Stimulated activated CD4-positive, alpha-beta T cell treated with anti-CD3 and anti-CD28 coated beads, Interleukin-2, amount 100 ng/mL, for 24 hours (primary cell): ENCODE data around the gene GMDS.

Experiments
- DNase-seq, 2 donors: peaks; one replicate each; pipeline ENCODE4 v3.0.0-alpha.2; 2020

Gene GMDS

DNA sequence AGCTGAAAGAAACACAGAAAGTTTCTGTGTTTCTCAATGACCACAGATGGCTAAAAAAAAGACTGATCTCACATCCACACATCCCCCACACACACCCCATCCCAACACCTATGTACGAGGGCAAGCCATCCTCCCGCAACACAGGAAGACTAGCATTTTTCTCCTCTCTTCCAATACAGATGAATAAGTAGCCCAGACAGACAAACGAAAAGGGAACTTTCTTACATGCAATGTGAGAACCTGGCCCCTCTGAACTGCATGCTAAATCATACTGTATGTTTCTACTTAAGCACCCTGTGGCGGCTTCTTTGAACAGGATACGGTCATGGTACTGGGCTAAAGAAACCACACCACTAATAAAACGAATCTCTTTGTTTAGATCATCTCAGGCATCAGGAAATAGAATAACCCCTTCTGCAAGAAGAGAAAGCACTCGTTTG, 116.2 kb downstream of the GMDS start:
- DNase-seq, result no peak

DNA sequence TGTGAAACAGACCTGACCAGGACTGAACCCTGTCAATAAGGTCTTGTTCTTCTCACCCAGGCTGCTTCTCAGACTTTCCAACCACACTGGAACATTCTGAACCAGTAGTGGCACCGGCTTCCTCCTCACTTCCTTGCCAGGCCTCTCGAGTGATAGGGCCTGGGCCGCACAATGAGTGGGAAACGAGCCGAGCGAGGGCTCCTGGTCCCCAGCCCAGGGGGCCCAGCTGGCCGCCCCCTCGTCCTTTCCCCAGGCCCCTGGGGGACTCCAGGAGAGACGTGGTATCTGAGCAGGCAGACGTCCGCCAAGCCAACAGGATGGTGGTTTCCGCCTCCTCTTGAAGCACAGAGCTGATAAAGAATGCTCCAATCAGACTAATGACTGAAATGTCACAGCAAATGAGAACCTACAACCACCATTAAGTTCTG, 117.9 kb downstream of the GMDS start:
- DNase-seq, result peak; percentile 49 to 59

DNA sequence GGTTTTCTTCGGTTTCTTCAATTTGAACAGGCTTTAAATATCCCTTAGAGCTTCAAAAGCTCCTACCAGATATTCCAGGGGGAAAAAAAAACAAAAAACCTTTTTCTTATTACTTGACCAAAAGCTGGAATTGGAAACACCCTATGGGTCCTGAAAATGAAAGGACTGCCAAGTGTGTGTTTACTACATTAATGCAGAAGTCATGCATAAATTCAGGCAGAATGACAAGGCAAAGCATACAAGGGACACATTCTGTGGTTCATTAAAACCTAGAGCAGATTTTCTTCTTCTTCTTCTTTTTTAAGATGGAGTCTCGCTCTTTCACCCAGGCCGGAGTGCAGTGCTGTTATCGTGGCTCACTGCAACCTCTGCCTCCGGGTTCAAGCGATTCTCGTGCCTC, 119.1 kb downstream of the GMDS start:
- DNase-seq, result no peak

DNA sequence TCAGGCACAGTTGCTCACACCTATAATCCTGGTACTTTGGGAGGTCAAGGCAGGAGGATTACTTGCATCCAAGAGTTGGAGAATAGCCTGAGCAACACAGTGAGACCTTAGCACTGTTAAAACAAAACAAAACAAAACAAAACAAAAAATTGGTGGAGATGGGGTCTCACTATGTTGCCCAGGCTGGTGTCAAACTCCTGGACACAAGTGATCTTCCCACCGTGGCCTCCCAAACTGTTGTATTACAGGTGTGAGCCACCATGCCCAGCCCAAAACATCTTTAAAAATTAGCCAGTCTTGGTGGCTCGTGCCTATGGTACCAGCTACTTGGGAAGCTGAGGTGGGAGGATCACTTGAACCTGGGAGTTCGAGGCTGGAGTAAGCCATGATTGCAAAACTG, 120.2 kb downstream of the GMDS start:
- no peak for DNase-seq

DNA sequence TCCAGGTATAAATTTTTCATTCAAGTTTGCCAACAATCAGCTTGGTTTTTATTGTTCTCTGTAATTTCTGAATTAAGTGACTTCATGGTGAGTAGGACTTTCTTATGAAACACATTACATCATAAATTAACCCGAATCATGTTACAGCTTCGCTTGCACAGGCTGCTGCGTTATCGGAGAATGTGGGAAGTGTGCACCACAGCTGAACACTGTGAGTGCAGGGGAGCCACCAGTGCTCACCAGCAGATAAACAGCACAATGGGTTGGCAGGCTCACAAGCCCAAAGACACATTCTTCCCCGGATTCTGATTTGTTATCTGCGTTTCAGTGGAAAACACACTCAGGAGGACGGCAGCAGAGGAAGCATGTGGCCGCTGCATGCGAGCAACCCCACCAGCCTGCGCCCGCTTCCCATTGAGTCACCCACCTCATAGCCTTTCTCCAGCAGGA, 121.1 kb downstream of the GMDS start:
- DNase-seq, result no peak

DNA sequence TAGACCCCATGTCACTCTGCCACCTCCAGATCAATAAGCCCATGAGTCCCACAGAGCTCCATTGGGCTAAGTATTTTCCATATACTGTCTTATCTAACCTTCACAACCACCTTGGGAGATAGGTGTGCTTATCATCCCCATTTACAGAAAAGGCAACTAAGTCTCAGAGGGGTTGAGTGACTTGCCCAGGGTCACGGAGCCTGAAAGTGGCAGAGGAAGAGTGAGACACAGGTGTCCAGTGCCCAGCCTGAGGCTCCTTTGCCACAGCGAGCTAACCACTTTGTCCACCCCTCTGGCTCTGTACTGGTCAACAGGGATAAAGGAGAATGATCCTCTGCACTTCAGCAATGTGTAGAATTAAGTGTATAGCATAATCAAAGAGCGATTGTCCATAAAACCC, 124.5 kb downstream of the GMDS start:
- no peak for DNase-seq

DNA sequence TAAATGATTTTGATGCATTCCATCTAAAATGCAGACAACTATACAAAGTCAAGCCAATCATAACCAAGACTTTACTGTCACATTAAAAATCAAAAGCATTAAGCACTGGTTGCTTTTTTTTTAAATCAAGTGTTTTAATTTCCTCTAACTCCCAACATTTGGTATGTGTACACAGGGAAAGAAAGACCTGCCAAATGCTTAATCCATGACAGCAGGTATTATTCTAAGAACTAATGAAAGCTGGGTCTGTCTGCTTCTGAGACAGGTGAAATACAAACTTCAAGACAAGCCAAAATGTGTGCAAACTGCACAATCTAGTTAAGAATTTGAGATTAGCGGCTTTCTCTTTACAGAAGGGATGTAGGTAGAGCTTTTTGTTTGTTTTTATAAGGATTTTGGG, 126.1 kb downstream of the GMDS start:
- no peak for DNase-seq

DNA sequence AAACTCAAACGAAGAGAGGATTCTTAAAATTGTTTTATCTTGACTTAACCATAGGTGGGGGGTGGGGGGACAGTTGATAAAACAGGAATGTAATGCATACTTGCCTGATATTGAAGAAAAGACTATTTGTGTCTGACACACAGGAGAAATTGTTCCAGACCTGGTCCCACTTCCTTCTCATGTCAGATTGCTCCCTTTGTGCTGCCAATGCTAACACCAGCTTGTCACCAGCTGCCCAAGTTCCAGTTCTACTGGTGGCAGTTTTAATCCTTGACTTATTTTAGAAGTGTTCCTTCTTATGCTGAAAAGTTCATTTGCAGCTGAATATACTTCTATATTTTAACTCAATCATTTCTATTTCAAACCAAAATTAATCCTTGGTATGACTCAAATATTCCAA, 127.3 kb downstream of the GMDS start:
- no peak for DNase-seq

DNA sequence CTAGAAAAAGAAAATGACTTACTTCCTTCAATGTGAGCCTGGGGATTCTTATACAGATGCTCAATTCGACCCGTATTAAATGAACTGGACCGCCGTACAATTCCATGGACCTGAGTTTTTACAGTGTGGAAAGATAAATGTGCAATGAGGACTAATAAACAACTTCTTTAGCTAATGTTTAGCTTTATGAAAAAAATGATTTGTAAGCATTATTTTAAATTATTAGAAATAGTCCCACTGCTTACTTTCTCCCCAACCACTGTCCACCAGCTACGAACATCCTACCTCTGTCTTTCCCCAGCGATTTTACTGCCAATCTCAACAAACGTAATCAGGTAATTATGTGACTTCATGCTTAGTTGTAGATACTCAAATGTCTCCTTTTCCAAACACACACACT, 128.0 kb downstream of the GMDS start:
- no peak for DNase-seq

DNA sequence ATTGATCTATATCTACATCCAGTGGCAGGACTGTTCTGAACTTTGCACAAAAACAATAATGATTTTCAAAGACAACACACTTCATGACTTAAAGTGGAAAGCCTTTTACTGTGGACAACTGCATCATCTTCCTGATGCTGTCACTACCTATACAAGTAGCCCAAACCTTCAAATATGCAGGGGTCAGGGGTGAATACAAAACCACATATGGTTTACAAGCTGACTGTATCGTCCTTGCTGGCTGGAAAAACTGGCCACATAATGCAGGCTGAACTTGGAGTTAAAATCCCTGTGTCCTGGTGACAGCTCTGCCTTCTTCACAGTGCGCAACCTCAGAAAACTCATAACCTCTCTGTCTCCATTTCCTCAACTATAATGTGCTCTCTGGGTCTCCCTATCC, 128.9 kb downstream of the GMDS start:
- no peak for DNase-seq

DNA sequence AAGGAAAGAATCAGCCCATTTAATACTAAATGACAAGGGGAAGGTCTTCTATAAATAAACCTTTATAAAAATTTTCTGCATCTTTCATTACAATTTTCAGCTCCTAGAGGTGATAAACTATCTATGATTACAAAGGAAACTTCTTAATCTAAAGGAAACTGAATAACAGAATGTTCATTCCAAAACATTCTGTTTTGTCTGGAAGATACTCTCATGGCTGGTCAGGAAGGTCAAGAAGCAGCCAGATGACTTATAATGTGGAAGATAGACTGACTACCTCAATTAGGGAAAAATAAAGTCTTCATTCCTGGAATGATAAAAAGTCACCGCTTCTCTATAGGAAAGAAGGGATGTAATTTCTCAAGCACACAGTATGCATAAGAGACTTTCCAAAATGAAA, 131.3 kb downstream of the GMDS start:
- no peak for DNase-seq

DNA sequence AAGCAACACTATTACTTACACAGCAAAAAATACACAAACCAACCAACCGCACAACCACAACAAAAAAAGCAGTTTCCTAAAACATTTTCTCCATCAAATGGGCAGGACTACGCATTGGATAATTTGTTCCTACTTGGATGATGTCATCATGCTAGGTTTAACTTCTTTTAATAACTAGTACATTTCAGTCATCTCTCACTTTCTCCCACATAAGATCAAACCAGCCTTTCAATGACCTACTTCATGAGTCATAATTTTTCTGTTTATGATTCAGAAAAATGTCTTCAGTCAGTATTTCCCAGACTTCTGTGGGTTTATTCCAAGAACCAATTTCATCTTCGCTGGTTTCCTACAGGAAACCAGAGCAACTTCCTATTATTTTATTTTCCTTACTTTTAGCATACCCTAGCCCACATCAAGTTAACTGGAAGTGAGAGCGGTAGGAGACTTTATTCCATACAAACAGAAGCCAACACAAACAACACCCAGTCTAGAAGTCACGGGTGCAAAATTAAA, 134.2 kb downstream of the GMDS start:
- DNase-seq, result no peak

DNA sequence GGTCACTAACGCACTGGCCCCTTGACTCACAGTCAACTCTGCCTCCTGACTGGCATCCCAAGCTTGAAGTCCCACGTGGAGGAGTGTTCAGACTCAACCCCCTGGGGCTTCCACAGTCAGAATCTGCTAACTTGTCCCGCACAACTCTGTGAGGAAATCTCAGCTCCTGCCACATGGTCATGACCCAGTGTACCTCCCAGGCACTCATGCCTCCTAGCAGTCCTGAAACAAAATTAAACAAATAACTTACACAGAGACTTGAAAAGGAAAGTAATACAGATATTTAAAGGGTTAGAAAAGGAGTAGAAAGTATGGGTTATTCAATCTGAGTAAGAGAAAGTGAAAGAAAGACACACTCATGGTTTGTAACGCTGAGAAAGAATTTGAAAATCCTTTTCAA, 134.9 kb downstream of the GMDS start:
- peak in 1 of 2 donors; percentile 18 for DNase-seq

DNA sequence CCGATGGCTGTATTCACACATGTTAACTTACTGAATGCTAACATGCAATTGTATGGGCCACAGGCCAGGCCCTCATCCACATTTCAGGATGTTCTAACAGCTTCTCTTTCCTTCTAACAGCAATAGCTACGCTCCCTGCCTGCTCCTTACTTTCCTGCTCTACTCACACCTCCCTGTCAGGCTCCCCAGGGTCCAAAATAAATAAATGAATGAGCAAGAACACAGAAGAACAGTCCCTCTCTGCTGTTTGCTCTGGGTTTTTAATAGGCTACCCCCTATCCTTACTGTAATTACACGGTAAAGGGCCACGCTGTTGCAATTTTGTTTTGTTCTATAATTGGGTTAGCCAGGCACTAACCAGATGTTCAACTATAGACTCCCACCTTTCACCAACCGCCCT, 135.6 kb downstream of the GMDS start:
- no peak for DNase-seq

DNA sequence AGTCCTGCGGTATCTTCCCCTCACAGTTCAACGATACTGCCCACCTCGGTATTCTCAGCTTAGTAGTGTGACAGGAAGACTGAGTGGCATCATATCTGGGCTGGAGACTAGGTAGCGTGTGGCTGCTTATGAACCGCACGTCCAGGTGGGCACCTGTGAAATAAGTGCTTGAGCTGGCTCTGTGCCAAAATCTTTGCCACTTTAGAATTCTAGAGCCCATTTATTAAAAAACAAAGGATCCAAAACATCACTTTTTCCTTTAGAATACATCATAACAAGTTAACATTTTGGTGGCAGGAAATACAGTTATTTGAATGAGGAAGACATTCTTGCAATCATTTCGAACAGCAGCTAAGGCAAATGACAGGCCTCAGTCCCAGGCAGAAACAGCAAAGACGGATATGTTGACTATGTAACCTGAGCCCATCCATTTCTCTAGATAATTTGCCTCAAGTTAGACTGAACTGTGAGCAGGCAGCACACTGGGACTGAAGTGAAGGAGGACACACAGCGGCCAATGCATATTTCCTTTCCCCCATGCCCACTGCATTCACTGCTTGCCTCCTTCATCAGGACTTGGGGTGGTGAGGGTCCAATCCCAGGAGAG, 136.6 kb downstream of the GMDS start:
- no peak for DNase-seq

DNA sequence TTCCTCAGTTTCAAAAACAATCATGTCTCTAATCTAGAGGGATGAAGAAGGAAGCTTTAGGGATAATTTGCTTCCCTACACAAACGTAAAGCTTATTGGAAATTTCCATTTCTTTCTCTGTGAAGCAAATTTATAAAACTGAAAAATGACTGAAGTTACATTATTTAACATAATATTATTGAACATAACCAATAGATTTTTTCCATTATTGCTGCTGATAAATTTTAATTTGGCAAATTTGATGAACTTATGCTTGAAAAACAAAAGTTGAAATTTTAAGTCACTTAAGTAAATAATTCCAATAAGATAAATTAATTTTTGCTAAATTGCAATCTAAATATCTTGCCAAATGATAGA, 140.9 kb downstream of the GMDS start:
- no peak for DNase-seq

DNA sequence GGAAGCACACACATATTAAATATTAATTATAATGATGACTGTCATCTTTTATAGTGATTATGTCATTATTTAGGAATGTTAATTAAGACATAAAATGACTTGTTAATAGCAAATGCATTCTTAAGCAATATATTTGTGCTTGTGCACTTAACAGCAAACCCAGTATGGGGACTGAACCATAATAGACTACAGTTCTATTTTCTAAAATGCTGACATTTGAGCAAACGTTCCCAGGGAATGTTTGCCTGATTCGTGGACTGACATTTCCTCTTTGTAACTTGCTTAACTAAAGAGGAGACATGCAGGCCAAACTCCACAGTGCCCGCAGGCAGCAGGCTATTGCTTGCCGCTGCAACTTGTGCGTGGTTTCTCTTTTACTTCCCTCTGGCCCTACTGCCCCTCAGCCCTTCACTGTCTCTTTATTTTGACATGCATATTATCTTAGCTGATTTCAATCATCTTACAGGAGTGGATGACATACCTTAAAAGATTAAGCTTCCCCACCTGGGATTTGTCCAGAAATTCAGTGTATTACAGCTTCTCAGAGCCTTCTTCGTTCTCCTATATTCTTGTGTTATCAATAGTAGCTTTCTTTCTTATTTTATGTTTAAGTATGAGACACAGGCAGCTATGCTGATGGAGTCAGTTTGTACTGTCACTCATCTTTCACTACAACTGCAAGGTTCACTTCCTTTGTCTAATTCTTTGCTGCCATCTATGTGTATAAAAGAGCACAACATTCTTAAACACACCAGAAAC, 141.5 kb downstream of the GMDS start:
- no peak for DNase-seq

DNA sequence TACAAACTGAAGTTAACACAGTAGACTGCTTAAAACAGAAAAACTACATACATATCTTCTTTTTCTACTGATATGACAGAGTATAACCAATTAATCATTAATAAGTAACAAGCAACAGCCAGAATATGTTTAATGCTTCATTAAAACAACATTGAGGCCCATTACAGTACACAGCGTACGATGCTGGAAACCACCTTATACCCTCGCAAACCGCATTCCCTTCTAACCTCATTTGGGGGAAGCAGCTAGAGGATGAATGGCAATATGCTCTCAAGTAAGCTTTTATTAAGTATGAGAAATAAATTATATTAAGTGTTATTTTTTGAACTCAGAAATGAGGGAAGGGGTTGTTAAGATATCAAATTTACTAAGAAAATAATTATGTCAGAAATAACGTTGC, 142.4 kb downstream of the GMDS start:
- DNase-seq, result no peak

DNA sequence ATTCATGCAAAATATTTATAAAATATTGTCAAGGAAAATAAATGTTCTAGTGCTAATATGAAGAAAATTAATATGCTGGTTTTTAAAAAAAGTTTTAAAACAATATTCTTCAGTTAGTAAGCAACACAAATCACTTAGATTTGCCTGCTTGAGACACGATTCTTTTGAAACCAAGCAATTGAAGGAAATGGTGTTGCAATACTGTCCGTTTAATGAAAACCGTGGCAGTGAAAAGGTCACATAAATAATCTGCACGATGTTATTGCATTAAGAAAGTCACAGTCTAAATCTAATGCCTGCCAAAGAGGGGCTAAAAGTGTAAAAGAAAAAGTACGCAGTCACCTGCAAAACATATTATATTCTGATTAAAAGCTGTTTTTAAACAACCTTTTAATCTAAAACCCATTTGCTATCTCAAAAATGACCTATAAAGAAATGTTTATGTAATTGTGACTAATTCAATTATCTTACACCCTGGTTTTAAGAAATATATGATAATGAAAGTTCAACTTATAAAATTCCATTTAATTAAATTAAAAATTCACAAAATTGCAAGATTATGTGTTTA, 143.0 kb downstream of the GMDS start:
- no peak for DNase-seq

DNA sequence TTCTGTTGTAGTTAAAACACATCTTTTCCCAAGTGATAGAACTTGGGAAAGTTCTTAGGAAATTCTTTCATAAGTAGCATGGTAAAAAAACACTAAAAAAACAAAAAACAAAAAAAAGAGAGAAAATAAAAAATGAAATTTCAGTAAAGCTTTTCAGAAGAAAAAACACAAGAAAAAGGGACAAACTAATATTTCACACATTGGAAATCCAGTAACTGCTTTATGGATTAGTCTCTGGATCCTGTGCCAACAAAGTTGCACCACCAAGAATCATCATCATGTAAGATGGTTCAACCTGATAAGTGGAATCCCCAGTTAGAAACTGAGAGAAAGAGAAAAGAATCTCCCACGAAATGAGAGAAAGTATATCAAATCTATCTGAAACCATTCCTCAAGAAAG, 144.2 kb downstream of the GMDS start:
- DNase-seq, result no peak

DNA sequence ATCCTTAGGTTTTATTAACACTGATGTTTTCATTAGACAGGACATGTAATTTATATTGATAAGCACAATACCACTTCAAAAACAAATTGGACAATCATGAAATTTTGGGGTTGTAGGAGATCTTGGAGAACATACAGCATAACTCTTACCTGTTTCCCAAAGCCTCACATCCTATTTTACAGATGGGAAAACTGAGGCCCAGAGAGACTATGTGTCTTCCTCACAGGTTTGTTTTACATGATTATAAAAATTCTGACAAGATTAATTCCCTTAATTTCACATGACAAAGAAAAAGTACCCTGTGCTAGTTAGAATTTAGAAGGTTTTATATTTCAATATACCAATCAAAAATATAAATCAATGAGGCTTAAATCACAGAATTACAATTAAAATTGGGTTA, 145.5 kb downstream of the GMDS start:
- no peak for DNase-seq

DNA sequence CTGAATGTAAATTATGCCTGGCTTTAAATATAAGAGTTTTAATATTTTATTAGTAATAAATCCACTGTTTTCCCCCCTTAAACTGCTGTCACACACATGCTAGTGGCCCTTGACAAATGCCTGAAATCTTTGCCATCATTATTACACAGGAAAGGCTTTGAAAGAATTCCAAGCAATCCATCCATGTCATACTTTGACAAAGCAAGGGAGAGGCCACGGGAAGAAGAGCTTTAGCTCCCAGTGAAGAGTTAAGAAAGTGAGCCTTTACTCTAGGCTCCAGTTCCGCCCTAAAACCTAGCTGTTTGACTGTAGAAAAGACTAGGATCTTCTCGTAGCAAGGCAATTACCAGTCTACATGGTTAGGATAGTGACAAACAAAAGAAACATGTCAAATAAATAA, 147.9 kb downstream of the GMDS start:
- no peak for DNase-seq

DNA sequence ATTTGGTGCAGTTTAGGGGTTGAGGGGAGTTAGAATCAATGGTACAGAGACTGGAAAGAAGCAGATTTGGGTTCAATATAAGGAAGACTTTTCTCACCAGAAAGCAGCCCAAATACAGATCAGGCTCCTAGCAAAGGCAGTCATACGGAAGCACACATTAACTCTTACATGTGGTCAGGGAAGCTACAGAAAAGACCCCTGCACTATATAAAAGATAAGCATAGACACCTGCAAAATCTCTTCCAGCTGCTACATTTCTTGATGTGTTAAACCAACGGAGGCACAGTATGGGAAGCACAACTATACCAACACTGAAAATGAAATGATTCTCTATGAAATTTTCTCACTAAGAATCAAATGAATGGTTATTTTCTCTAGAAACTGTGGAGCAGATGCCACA, 150.8 kb downstream of the GMDS start:
- no peak for DNase-seq

DNA sequence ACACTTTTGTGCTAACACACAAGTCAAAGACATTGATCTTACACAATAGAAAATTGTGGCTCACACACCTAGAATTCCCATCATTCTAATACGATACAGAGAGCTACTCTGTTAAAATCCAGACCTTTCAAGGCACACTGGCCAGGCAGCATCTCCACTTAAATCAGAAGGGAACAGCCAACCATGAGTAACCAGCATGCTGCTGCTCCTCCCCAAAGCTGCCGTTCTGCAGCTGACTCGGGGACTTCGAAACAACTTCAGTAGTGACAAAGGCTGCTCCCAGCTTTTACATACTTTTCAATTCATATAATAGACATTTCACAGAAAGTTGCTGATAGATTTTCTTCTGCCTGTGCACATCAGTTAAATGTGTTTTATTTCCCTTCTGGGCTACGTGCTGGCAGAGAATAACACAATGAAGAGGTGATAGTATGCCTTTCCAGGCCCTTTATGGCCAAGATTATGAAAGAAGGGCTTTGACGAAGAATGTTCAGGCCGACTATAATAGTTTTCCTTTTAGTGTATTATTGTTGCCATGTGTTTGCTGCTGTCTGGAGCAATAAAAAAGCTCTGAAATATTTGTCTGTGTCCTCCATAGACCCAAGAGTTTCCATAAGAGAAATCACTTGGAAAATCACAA, 159.0 kb downstream of the GMDS start:
- DNase-seq, result no peak
